Left lung (tissue), 10 donors: Measurements from ENCODE around the gene MET. TPM values are rescaled to one million over a fixed set of nuclear protein-coding genes. Genes with fewer than 3 reads are reported as not detected.

Experiments
- ATAC-seq: fragments of 200-7000 bp; cut with Tn5 transposase; one replicate; pipeline ENCODE4 v1.9.1; 2020; ENCODE audit warnings: moderate library complexity
- DNase-seq, 4 donors: peaks; one replicate each; pipeline ENCODE4 v3.0.0-alpha.2; 2013 to 2020
- H3K27ac ChIP-seq, 2 donors: fragments of 200-600 bp; sonication (generic) in 1 of 2; one replicate each; pipeline versions ENCODE4 v1.5.0 to v1.8.0; 2020 to 2021
- H3K27me3 ChIP-seq, 2 donors: fragments of 200-600 bp; sonication (generic) in 1 of 2; one replicate each; pipeline versions ENCODE4 v1.5.0 to v1.8.0; 2020 to 2021
- H3K36me3 ChIP-seq, 2 donors: fragments of 200-600 bp; sonication (generic) in 1 of 2; one replicate each; pipeline versions ENCODE4 v1.5.0 to v1.8.0; 2020 to 2021
- H3K4me1 ChIP-seq, 2 donors: fragments of 200-600 bp; one replicate each; pipeline ENCODE4 v1.8.0; 2021
- H3K4me3 ChIP-seq, 2 donors: fragments of 200-600 bp; sonication (generic) in 1 of 2; one replicate each; pipeline versions ENCODE4 v1.5.0 to v1.8.0; 2020 to 2021; ENCODE audit warnings: mild to moderate bottlenecking in 1 of 2
- H3K9me3 ChIP-seq, 2 donors: fragments of 200-600 bp; sonication (generic) in 1 of 2; one replicate each; pipeline versions ENCODE4 v1.5.0 to v1.8.0; 2020 to 2021
- CTCF ChIP-seq, 2 donors: fragments of 200-600 bp; sonication (generic) in 1 of 2; IDR thresholded peaks; one replicate each; pipeline versions ENCODE4 v1.5.0 to v1.8.0; 2021; ENCODE audit warnings: antibody characterized with exemption in 2 of 2
- intact Hi-C, 2 donors: fragments of 100-400 bp; cut with DNase I; formaldehyde crosslinking; loops; one replicate each; pipeline versions ENCODE4 v1.11.2 to v1.14.2; 2022
- polyA plus RNA-seq, 6 donors: library from polyadenylated mRNA; unstranded; fragments of 120-200 nt; gene quantifications; one replicate each; pipeline ENCODE4 v1.2.1, GENCODE V29; 2013; ENCODE audit not compliant: insufficient read length in 6 of 6
- total RNA-seq, 2 donors: library from RNA; stranded (reverse); fragmentation: NEBNext Ultra II Directional; extraction: Animal tissue kit (Norgen Biotek cat#: 25700); gene quantifications; one replicate each; pipeline ENCODE4 v1.2.1, GENCODE V29; 2021
- donor health status: DM: no; HTN: yes; CAD: no.
- donor health status: DM: no; HTN: no; CAD: no.

The MET gene
- total and polyA plus RNA-seq, 8 donors: 24.7 to 89.3 (median 32.1) TPM

GRCh38 chr7:116728413-116728812 lies 56.4 kb downstream of the MET start:
- H3K4me3 ChIP-seq: no peak overlapping the region
- H3K4me1 ChIP-seq: peaks cover 0 to 15% of the 10 kb centered on the region in 2 donors
- H3K36me3 ChIP-seq: no peaks in the 10 kb centered on the region
- H3K9me3 ChIP-seq: no peaks in the 10 kb centered on the region
- intact Hi-C loops: no loop called here
- no peak for ATAC-seq
- no peak overlapping the region for H3K27ac ChIP-seq
- no peak for DNase-seq
- TF ChIP-seq CTCF (IDR thresholded peaks at IDR 0.05): no peak
- no peaks in the 10 kb centered on the region for H3K27me3 ChIP-seq

GRCh38 chr7:116730097-116731022 lies 58.4 kb downstream of the MET start:
- H3K27ac ChIP-seq: no peak overlapping the region
- DNase-seq: no peak
- peak; percentile 49 for ATAC-seq
- H3K27me3 ChIP-seq: no peaks in the 10 kb centered on the region
- intact Hi-C loops: no loop called here
- peaks cover 0 to 15% of the 10 kb centered on the region in 2 donors for H3K4me1 ChIP-seq
- no peak for TF ChIP-seq CTCF (IDR thresholded peaks at IDR 0.05)
- H3K9me3 ChIP-seq: no peaks in the 10 kb centered on the region
- H3K36me3 ChIP-seq: no peaks in the 10 kb centered on the region
- no peak overlapping the region for H3K4me3 ChIP-seq

GRCh38 chr7:116731023-116731395 lies 59.0 kb downstream of the MET start:
- no peaks in the 10 kb centered on the region for H3K36me3 ChIP-seq
- H3K9me3 ChIP-seq: no peaks in the 10 kb centered on the region
- intact Hi-C loops: no loop called here
- H3K27me3 ChIP-seq: no peaks in the 10 kb centered on the region
- no peak overlapping the region for H3K4me3 ChIP-seq
- peaks cover 0 to 15% of the 10 kb centered on the region in 2 donors for H3K4me1 ChIP-seq
- no peak for TF ChIP-seq CTCF (IDR thresholded peaks at IDR 0.05)
- no peak overlapping the region for H3K27ac ChIP-seq
- DNase-seq (no peak), ATAC-seq (no peak)

GRCh38 chr7:116731445-116732335 lies 59.7 kb downstream of the MET start:
- no peak for DNase-seq
- Histone ChIP-seq H3K27me3 (no peaks in the 10 kb centered on the region), H3K27ac (no peak overlapping the region), H3K4me1 (peaks cover 0 to 10% of the 10 kb centered on the region in 2 donors), H3K36me3 (no peaks in the 10 kb centered on the region), H3K9me3 (no peaks in the 10 kb centered on the region), H3K4me3 (no peak overlapping the region)
- intact Hi-C loops: no loop called here
- no peak for ATAC-seq
- no peak for TF ChIP-seq CTCF (IDR thresholded peaks at IDR 0.05)
